SH-SY5Y (cell line): ENCODE results near the gene PPP1CA.

Experiments
- GATA2 ChIP-seq: IDR thresholded peaks from 2 replicates; pipeline ENCODE4 v1.6.1; 2011; ENCODE audit warnings: mild to moderate bottlenecking, low read depth, low read length
- GATA3 ChIP-seq: IDR thresholded peaks from 2 replicates; pipeline ENCODE4 v1.6.1; 2011; ENCODE audit warnings: low read depth, mild to moderate bottlenecking, low read length, moderate library complexity

Gene PPP1CA

GRCh38 chr11:67404515-67405195 is 3.0 kb upstream of the PPP1CA start:
- no peak for TF ChIP-seq GATA2
- TF ChIP-seq GATA3: no peak

- TF ChIP-seq GATA2 (no peak), GATA3 (no peak)
Measured at GRCh38 chr11:67400942-67401494, 640 bp downstream of the PPP1CA start.

- no peak for TF ChIP-seq GATA3
- no peak for TF ChIP-seq GATA2
Measured at GRCh38 chr11:67400251-67400941, 1.3 kb downstream of the PPP1CA start.

- TF ChIP-seq GATA2 (no peak), GATA3 (no peak)
Measured at GRCh38 chr11:67398661-67399563, 2.7 kb downstream of the PPP1CA start.

- TF ChIP-seq GATA2: no peak
- no peak for TF ChIP-seq GATA3
Measured at GRCh38 chr11:67397986-67398660, 3.5 kb downstream of the PPP1CA start.

GRCh38 chr11:67397536-67397935 is 4.1 kb downstream of the PPP1CA start:
- TF ChIP-seq GATA3 (no peak), GATA2 (no peak)

GRCh38 chr11:67396587-67397389 is 4.9 kb downstream of the PPP1CA start:
- TF ChIP-seq GATA2: no peak
- no peak for TF ChIP-seq GATA3

- TF ChIP-seq GATA2 (no peak), GATA3 (no peak)
Measured at GRCh38 chr11:67396259-67396581, 5.4 kb downstream of the PPP1CA start.

- TF ChIP-seq GATA2: no peak
- no peak for TF ChIP-seq GATA3
Measured at GRCh38 chr11:67395555-67396258, 6.0 kb downstream of the PPP1CA start.

GRCh38 chr11:67393990-67394389 is 7.7 kb downstream of the PPP1CA start:
- TF ChIP-seq GATA2: no peak
- no peak for TF ChIP-seq GATA3

GRCh38 chr11:67393437-67393836 is 8.2 kb downstream of the PPP1CA start:
- TF ChIP-seq GATA3: no peak
- no peak for TF ChIP-seq GATA2

- TF ChIP-seq GATA2 (no peak), GATA3 (no peak)
Measured at GRCh38 chr11:67392183-67392715, 9.4 kb downstream of the PPP1CA start.
